ES-I3 (cell line): ENCODE results near the gene HEATR5A.
"Not testable (repeated sequence)": the region's sequence is repeated elsewhere in the genome, so short reads cannot be mapped to it uniquely, and the experiment has no call there.

Source experiments
- H3K36me3 ChIP-seq: 2 replicates; pipeline ENCODE4 v1.6.1; 2013; ENCODE audit warnings: mild to moderate bottlenecking, low read length, control low read depth, moderate library complexity; ENCODE audit not compliant: insufficient read depth
- H3K4me1 ChIP-seq: 2 replicates; pipeline ENCODE4 v1.6.1; 2013; ENCODE audit warnings: mild to moderate bottlenecking, control low read depth, low read length; ENCODE audit not compliant: insufficient read depth
- H3K9ac ChIP-seq: 2 replicates; pipeline ENCODE4 v1.6.1; 2013; ENCODE audit warnings: low read depth, mild to moderate bottlenecking, low read length, moderate library complexity
- H3K9me3 ChIP-seq: 2 replicates; pipeline ENCODE4 v1.6.1; 2013; ENCODE audit warnings: mild to moderate bottlenecking, low read length, moderate library complexity; ENCODE audit not compliant: control insufficient read depth, insufficient read depth

Gene HEATR5A

DNA sequence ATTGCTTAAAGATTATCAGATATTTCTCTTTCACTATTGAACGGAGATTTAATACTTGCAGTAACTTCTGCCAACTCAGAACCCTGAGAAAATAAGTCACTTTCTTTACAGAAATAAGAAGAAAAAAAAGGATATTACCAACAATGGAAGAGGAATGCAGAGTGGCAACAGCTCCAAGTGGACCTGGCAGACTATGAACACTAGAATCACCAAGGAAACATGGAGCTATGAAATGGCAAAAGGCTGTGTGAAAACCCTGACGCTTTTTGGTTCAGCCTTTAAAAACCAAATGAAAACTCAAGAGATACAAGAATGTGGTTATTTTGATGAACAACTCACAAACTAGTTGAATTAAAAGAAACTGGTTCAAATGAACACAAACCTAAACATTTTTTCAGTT is 19.2 kb upstream of the HEATR5A start:
- no peaks in the 10 kb centered on the region for H3K4me1 ChIP-seq
- no peak overlapping the region for H3K9ac ChIP-seq
- H3K9me3 ChIP-seq = no peaks in the 10 kb centered on the region; the same call in 1 of the 2 replicates
- H3K36me3 ChIP-seq = no peaks in the 10 kb centered on the region

GRCh38 chr14:31437045-31437691 is 16.8 kb upstream of the HEATR5A start:
- H3K36me3 ChIP-seq, H3K4me1 ChIP-seq, H3K9me3 ChIP-seq, H3K9ac ChIP-seq: not testable (repeated sequence)

DNA sequence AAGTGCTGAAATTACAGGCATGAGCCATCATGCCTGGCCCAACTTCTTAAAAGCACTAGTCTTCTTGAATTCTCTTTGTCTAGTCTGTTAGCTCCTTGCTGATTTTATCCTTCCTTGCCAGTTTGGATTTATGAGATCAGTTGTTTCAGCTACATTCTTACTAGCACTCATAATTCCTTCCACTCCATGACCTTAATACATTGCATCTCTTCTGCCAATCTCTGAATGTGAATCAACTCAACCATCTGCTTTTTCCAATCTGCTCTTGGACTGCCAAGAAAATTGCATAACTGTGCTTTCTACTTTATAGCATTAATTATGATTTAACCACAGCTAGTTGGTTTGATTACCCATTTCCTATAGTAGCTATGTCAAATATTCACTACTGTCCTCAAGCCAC is 14.9 kb upstream of the HEATR5A start:
- no peaks in the 10 kb centered on the region for H3K4me1 ChIP-seq
- no peak overlapping the region for H3K9ac ChIP-seq
- H3K9me3 ChIP-seq = no peaks in the 10 kb centered on the region; the same call in 1 of the 2 replicates
- no peaks in the 10 kb centered on the region for H3K36me3 ChIP-seq

DNA sequence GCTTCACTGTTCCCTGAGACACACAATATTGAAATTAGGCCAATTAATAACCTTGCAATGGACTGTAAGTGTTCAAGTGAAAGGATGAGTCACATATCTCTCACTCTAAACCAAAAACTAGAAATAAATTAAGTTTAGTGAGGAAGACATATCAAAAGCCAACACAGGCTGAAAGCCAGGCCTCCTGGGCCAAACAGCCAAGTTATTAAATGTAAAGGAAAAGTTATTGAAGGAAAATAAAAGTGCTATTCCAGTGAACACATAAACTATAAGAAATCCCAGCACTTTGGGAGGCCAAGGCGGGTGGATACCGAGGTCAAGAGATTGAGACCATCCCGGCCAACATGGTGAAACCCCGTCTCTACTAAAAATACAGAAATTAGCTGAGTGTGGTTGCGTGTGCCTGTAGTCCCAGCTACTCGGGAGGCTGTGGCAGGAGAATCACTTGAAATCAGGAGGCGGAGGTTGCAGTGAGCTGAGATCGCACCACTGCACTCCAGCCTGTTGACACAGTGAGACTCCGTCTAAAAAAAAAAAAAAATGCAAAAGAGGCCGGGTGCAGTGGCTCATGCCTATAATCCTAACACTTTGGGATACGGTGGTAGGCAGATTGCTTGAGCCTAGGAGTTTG is 10.4 kb upstream of the HEATR5A start:
- Histone ChIP-seq H3K9ac (no peak overlapping the region), H3K9me3 (no peaks in the 10 kb centered on the region; the same call in 1 of the 2 replicates), H3K4me1 (peaks cover 8% of the 10 kb centered on the region; the same call in 1 of the 2 replicates), H3K36me3 (no peaks in the 10 kb centered on the region)

- Histone ChIP-seq H3K9ac (no peak overlapping the region), H3K9me3 (no peaks in the 10 kb centered on the region), H3K36me3 (no peaks in the 10 kb centered on the region), H3K4me1 (peaks cover 8% of the 10 kb centered on the region; the same call in 1 of the 2 replicates)
These were observed 9.4 kb upstream of the HEATR5A start for GRCh38 chr14:31429791-31430190.

DNA sequence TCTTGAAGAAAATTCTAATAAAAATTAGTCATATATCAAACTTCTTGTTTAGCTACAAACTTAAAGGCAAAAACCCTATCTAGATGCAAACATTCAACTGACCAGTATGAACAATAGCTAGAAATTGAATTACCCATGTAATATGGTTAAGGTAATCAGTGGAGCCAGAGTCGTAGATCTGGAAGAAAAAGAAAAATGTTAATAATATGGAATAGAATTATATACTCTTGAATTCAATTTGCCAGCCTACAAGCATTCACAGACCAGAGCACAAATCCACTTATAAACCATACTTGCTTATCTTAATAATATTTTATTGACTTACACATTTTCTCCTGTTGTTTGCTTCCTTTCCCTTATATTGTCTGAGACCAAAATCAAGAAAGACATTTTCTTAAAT is 7.7 kb upstream of the HEATR5A start:
- H3K36me3 ChIP-seq = no peaks in the 10 kb centered on the region
- H3K4me1 ChIP-seq = peaks cover 8% of the 10 kb centered on the region; the same call in 1 of the 2 replicates
- H3K9ac ChIP-seq = no peak overlapping the region
- no peaks in the 10 kb centered on the region for H3K9me3 ChIP-seq

- no peak overlapping the region for H3K9ac ChIP-seq
- no peaks in the 10 kb centered on the region for H3K9me3 ChIP-seq
- peaks cover 8% of the 10 kb centered on the region; the same call in 1 of the 2 replicates for H3K4me1 ChIP-seq
- H3K36me3 ChIP-seq = no peaks in the 10 kb centered on the region
These were observed 6.3 kb upstream of the HEATR5A start for GRCh38 chr14:31426663-31427062.

DNA sequence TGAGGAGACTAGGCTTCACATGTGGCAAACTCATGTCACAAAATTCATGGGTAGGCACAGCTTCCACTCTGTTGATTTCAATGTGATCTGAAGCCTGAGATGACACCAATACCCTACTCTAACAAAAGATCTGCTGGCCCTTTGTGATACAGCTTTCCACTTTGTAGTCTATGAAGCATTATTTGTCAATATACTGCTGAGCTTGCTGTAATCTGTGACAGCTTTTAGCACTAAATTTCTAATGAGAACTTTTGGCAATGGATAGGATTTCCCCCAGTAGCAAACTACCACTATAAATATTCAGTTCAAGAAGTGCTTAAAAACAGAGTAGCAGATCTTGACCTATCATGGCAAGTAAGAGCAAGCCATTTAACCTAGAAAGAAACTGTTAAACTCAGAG is 5.6 kb upstream of the HEATR5A start:
- no peaks in the 10 kb centered on the region for H3K36me3 ChIP-seq
- H3K9me3 ChIP-seq = no peaks in the 10 kb centered on the region
- no peak overlapping the region for H3K9ac ChIP-seq
- H3K4me1 ChIP-seq = peaks cover 8% of the 10 kb centered on the region; the same call in 1 of the 2 replicates

GRCh38 chr14:31421200-31421599 is 850 bp upstream of the HEATR5A start:
- no peaks in the 10 kb centered on the region for H3K36me3 ChIP-seq
- no peak overlapping the region for H3K9ac ChIP-seq
- no peaks in the 10 kb centered on the region for H3K4me1 ChIP-seq
- H3K9me3 ChIP-seq = no peaks in the 10 kb centered on the region

DNA sequence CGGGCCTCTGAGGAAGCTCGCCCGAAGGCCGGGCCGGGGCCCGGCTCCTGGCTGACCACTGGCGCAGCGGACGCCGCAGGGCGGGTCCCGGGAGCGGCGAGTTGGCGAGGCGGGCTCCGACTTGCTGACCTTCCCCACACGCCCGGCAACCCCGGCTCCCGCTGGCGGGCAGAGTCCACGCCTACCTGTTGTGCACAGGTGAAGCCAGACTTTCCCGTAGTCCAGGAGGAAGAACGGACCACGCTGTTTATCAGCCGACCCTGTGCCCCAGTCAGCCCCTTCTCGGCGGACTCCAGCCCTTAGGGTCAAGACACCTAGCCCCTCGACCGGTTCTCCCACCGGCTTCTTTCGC is 407 bp downstream of the HEATR5A start:
- H3K9ac ChIP-seq = peak overlapping the region; percentile 97
- no peaks in the 10 kb centered on the region for H3K36me3 ChIP-seq
- H3K4me1 ChIP-seq = no peaks in the 10 kb centered on the region
- no peaks in the 10 kb centered on the region for H3K9me3 ChIP-seq

DNA sequence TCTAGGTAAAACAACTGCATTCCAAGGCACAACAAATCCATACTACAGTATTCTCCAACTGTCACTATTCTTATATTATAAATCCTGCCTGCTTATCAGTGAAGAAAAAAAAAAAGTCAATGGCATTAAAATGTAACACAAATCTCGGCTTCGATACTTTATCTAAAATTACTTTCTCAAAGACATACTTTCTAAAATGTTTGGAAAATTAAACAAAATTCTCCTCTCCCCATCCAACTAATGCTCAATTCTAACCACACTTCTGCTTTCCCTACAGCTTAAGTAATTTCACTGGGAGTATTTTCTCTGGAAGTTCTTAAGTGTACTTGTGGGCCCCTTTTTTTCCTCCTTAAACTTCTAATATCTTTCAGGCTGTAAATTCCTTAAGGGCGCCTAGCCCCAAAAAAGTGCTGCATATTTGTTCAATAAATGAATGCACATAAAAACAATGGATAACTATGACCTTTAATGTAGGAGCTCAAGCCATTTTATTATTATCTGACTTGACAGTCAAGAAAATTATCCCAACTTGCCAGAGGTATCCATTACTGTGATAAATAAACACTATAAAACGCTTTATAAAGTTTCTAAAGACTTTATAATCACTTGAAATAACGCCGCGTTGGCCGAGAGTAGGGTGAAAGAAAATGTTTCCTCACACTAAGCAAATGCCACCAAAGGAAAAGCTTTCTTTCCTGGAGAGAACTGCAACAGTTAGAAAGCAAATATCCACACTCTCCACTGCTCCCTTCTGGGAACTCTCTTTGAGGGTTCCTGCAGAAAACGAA is 977 bp downstream of the HEATR5A start:
- no peaks in the 10 kb centered on the region for H3K9me3 ChIP-seq
- no peaks in the 10 kb centered on the region for H3K36me3 ChIP-seq
- H3K9ac ChIP-seq = peak overlapping the region; percentile 97
- H3K4me1 ChIP-seq = no peaks in the 10 kb centered on the region

- Histone ChIP-seq H3K9ac (no peak overlapping the region), H3K4me1 (no peaks in the 10 kb centered on the region), H3K9me3 (no peaks in the 10 kb centered on the region), H3K36me3 (no peaks in the 10 kb centered on the region)
These were observed 1.9 kb downstream of the HEATR5A start for GRCh38 chr14:31418440-31418839.

GRCh38 chr14:31414190-31414833 is 6.0 kb downstream of the HEATR5A start:
- Histone ChIP-seq H3K4me1 (peaks cover 4% of the 10 kb centered on the region; the same call in 1 of the 2 replicates), H3K36me3 (no peaks in the 10 kb centered on the region), H3K9me3 (no peaks in the 10 kb centered on the region), H3K9ac (no peak overlapping the region)

DNA sequence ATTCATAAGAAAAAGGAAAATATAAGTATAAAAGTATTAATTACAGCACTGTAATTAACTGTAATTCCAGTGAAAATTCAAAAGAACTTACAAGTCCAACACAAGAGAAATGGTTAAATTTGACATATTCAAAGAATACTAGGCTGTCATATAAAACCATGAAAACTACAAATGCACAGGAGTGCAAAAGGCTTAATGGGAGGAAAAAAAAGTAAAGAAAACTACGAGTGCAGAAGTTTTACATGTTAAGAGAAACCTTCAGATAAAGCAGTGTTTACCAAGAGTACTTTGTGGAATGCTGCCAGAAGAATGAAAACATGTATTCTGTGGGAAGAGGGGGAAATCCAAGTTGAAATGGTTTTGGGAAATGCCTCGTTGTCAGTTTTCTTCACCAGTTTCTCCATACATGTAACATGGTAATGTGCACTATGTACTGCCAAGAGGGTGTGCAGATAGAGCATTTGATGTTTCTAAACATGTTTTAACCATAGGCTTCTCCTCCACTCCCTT is 9.1 kb downstream of the HEATR5A start:
- Histone ChIP-seq H3K36me3 (no peaks in the 10 kb centered on the region), H3K9ac (no peak overlapping the region), H3K4me1 (peaks cover 4% of the 10 kb centered on the region; the same call in 1 of the 2 replicates), H3K9me3 (no peaks in the 10 kb centered on the region)
